ENCODE data around the gene EDN1.
A peak's percentile ranks its signal among the peaks of the same experiment; 100 is the strongest.
"Not testable (repeated sequence)": the region's sequence is repeated elsewhere in the genome, so short reads cannot be mapped to it uniquely, and the experiment has no call there.

The EDN1 gene

DNA sequence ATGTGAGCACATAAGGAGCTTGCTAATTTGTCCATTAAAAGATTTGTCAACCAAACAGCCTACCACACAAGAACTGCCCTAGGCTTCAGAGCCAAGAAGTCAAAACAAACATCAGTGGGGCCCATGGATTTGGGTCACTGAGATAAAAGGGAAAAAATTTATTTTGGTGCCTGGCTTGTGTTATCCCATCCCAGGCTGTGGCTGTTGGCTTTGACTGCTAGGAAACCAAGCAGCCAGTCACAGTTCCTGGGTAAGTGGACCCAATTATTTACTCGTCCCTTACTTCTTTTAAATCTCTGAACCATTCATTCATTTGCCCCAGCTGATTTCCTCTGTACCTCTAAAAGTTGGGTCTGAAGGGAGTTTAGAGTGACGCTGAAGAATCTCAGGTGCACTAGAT is 41.3 kb downstream of the EDN1 start:
- no peak for DNase-seq (ENCODE audit: low read depth in 1 of 2, low spot score in 1 of 2)
- TF ChIP-seq POLR2AphosphoS5 (IDR thresholded peaks at IDR 0.05; ENCODE audit: low read depth): no peak
- TF ChIP-seq SPI1 (IDR thresholded peaks at IDR 0.05; ENCODE audit: borderline replicate concordance, low read depth): no peak
- TF ChIP-seq, protein P1, sequence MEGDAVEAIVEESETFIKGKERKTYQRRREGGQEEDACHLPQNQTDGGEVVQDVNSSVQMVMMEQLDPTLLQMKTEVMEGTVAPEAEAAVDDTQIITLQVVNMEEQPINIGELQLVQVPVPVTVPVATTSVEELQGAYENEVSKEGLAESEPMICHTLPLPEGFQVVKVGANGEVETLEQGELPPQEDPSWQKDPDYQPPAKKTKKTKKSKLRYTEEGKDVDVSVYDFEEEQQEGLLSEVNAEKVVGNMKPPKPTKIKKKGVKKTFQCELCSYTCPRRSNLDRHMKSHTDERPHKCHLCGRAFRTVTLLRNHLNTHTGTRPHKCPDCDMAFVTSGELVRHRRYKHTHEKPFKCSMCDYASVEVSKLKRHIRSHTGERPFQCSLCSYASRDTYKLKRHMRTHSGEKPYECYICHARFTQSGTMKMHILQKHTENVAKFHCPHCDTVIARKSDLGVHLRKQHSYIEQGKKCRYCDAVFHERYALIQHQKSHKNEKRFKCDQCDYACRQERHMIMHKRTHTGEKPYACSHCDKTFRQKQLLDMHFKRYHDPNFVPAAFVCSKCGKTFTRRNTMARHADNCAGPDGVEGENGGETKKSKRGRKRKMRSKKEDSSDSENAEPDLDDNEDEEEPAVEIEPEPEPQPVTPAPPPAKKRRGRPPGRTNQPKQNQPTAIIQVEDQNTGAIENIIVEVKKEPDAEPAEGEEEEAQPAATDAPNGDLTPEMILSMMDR (IDR thresholded peaks at IDR 0.05; ENCODE audit: insufficient read depth, low read length): no peak
- no peak for TF ChIP-seq REST (IDR thresholded peaks at IDR 0.05; ENCODE audit: insufficient replicate concordance, low read depth)
- TF ChIP-seq GABPA (IDR thresholded peaks at IDR 0.05; ENCODE audit: low read depth): no peak
- no peaks in the 10 kb centered on the region for H3K27me3 ChIP-seq (ENCODE audit: insufficient read depth, poor library complexity, severe bottlenecking)
- no peak overlapping the region for H3K27ac ChIP-seq (replicated peaks)
- no peak overlapping the region for H3K4me3 ChIP-seq (replicated peaks; ENCODE audit: insufficient read depth, low read length)

- H3K27me3 ChIP-seq (ENCODE audit: insufficient read depth, poor library complexity, severe bottlenecking): no peaks in the 10 kb centered on the region
- TF ChIP-seq POLR2AphosphoS5 (IDR thresholded peaks at IDR 0.05; ENCODE audit: low read depth) (no peak), SPI1 (IDR thresholded peaks at IDR 0.05; ENCODE audit: borderline replicate concordance, low read depth) (peak; percentile 75)
- H3K27ac ChIP-seq (replicated peaks): no peak overlapping the region
- DNase-seq (ENCODE audit: low read depth in 1 of 2, low spot score in 1 of 2): no peak
- no peak overlapping the region for H3K4me3 ChIP-seq (replicated peaks; ENCODE audit: insufficient read depth, low read length)
These were observed 42.0 kb downstream of the EDN1 start for GRCh38 chr6:12331951-12332749.

GRCh38 chr6:12332750-12333079 is 42.6 kb downstream of the EDN1 start:
- not testable (repeated sequence) for H3K4me3 ChIP-seq (replicated peaks; ENCODE audit: insufficient read depth, low read length); H3K27me3 ChIP-seq (ENCODE audit: insufficient read depth, poor library complexity, severe bottlenecking); DNase-seq (ENCODE audit: low read depth in 1 of 2, low spot score in 1 of 2); H3K27ac ChIP-seq (replicated peaks)

DNA sequence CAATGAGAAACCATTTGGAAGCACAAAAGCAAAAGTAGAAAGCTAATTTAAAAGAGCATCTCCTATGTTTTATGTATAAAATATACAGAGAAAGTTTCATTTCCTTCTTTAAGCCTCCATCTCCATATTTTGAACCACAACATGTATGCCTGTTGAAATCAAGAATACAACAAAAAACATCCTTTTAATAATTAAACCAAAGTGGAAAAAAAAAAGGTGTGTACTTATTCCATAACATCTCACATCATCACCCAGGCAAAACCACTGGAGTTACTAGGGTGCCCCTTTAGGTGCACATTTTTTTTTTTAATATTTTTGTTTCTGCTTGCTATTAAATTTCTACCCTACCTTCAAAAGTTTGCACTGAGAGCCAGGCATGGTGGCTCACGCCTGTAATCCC is 43.0 kb downstream of the EDN1 start:
- no peak for DNase-seq (ENCODE audit: low read depth in 1 of 2, low spot score in 1 of 2)
- no peak overlapping the region for H3K4me3 ChIP-seq (replicated peaks; ENCODE audit: insufficient read depth, low read length)
- H3K27me3 ChIP-seq (ENCODE audit: insufficient read depth, poor library complexity, severe bottlenecking): no peaks in the 10 kb centered on the region
- H3K27ac ChIP-seq (replicated peaks): no peak overlapping the region
- no peak for TF ChIP-seq SPI1 (IDR thresholded peaks at IDR 0.05; ENCODE audit: borderline replicate concordance, low read depth)
- TF ChIP-seq REST (IDR thresholded peaks at IDR 0.05; ENCODE audit: insufficient replicate concordance, low read depth): no peak
- no peak for TF ChIP-seq GABPA (IDR thresholded peaks at IDR 0.05; ENCODE audit: low read depth)
- TF ChIP-seq, protein P1 (IDR thresholded peaks at IDR 0.05; ENCODE audit: insufficient read depth, low read length): no peak
- no peak for TF ChIP-seq POLR2AphosphoS5 (IDR thresholded peaks at IDR 0.05; ENCODE audit: low read depth)

Data from HL-60 (cell line).